Panc1 (cell line): ENCODE measurements around the gene TDRD7.

Experiments used
- POLR2AphosphoS5 ChIP-seq: IDR thresholded peaks from 2 replicates; pipeline ENCODE4 v1.6.1; 2012; ENCODE audit warnings: mild to moderate bottlenecking, low read depth, low read length, moderate library complexity
- REST ChIP-seq, 2 experiments: IDR thresholded peaks; 2 replicates each; pipeline ENCODE4 v1.6.1; 2011 to 2012; ENCODE audit warnings: low read depth in 2 of 2, control low read depth in 1 of 2, low read length in 1 of 2, mild to moderate bottlenecking in 1 of 2, moderate library complexity in 1 of 2; ENCODE audit not compliant: insufficient read depth in 1 of 2
- TCF7L2 ChIP-seq: IDR thresholded peaks from 2 replicates; pipeline ENCODE4 v1.6.1; 2011; ENCODE audit warnings: mild to moderate bottlenecking, low read depth, low read length, inconsistent platforms
- TF ChIP-seq, protein P1 (sequence below): fragments of 450-650 bp; IDR thresholded peaks from 2 replicates; pipeline ENCODE4 v1.5.1; 2017; ENCODE audit warnings: mild to moderate bottlenecking

GRCh38 chr9:97500765-97501176 lies 88.9 kb downstream of the TDRD7 start:
- TF ChIP-seq, protein P1, sequence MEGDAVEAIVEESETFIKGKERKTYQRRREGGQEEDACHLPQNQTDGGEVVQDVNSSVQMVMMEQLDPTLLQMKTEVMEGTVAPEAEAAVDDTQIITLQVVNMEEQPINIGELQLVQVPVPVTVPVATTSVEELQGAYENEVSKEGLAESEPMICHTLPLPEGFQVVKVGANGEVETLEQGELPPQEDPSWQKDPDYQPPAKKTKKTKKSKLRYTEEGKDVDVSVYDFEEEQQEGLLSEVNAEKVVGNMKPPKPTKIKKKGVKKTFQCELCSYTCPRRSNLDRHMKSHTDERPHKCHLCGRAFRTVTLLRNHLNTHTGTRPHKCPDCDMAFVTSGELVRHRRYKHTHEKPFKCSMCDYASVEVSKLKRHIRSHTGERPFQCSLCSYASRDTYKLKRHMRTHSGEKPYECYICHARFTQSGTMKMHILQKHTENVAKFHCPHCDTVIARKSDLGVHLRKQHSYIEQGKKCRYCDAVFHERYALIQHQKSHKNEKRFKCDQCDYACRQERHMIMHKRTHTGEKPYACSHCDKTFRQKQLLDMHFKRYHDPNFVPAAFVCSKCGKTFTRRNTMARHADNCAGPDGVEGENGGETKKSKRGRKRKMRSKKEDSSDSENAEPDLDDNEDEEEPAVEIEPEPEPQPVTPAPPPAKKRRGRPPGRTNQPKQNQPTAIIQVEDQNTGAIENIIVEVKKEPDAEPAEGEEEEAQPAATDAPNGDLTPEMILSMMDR, result no peak
- no peak for TF ChIP-seq REST (IDR thresholded peaks at IDR 0.05; ENCODE audit: insufficient read depth in 1 of 2, low read depth in 2 of 2, low read length in 1 of 2)
- TF ChIP-seq POLR2AphosphoS5, result no peak
- no peak for TF ChIP-seq TCF7L2
